DMS 273 (cell line): ENCODE measurements around the gene SDR39U1.
"Not testable (repeated sequence)": the region's sequence is repeated elsewhere in the genome, so short reads cannot be mapped to it uniquely, and the experiment has no call there.

Experiments used
- DNase-seq: peaks from one replicate; lab custom pipeline; 2025; ENCODE audit not compliant: unreplicated experiment; lab: John Stamatoyannopoulos, UW

SDR39U1 gene

GRCh38 chr14:24442240-24443052, at the start of gene SDR39U1:
Gene SDR39U1 (minus strand): TSS chr14:24442776. CDS start chr14:24442769, 7 bp downstream.
- peak; percentile 100 for DNase-seq

- DNase-seq = not testable (repeated sequence)
These were observed 49.2 kb upstream of the SDR39U1 start for GRCh38 chr14:24491586-24492408.

DNA sequence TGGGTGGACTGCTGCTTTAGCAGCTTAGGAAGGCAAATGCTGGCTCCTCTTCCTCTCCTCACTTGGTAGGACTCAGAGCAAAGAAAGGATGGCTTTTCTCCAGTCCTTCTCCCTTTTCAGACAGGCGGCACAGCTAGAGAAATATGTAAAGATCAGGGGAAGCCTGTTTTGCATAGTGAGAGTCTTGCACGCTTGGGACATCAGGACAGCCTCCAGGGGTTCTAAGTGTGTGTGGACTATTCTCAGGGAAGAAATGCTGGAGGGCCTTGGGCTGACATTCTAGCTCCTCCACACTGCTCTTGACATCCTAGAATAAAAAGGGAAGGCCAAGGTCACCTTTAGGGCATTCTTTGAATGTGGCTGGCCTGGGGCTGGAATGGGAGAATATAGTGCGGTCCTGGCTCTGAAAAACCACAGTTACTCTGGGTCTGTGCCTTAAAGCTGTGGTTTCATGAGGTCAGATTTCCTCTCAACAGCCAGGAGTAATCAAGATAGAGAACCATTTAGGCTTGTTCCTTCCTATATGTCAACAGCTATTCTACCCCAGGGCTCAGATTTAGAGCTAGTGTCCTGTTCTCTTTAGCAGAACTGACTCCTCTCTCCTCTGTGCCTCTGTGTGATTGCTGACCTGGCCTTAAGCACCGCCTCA, 41.2 kb upstream of the SDR39U1 start:
- no peak for DNase-seq

- not testable (repeated sequence) for DNase-seq
These were observed 40.2 kb upstream of the SDR39U1 start for GRCh38 chr14:24482699-24483303.

DNA sequence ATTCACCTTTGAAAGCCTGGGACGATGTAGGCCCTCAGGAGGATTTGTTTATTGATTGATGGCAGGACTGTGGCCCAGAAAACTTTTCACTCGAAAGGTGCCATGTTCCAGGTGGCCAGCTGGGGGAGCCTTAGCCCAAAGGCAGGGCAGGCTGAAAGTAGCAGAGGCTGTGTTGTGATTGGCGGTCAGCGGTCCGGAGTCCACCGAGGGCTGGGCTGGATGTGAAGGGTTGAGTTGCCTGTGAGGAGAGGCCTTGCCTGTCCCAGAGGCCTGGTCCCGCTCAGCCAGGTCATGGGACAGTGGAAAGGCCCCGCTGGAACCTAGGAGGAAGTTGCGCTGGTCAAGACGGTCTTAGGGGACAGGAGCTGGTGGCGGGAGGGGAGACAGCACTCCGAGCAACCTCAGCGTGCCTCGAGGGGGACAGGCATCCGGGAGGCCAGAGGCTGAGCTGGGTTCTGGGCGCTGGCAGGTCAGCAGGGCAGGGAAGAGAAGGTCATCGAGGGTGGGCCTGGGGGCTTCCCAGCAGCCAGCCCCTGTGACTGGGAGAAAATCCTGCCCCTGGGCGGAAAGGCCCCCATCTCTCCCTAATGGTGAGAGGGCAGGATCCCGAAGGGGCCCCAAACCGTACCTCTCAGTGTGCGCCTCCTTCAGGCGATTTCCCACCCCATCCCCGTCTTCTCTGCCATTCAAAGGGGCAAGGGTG, 39.2 kb upstream of the SDR39U1 start:
- DNase-seq = peak; percentile 65

DNA sequence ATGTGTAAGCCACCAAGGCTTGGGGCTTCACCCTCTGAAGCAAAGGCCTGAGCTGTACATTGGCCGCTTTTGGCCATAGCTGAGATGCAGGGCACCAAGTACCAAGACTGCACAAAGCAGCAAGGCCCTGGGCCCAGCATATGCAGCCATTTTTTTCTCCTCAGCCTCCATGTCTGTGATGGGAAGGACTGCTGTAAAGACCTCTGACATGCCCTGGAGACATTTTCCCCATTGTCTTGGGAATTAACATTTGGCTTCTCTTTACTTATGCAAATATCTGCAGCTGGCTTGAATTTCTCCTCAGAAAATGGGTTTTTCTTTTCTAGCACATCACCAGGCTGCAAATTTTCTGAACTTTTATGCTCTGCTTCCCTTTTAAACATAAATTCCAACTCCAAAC, 37.4 kb upstream of the SDR39U1 start:
- not testable (repeated sequence) for DNase-seq

GRCh38 chr14:24475261-24475660, 32.7 kb upstream of the SDR39U1 start:
- DNase-seq = no peak

GRCh38 chr14:24473211-24473610, 30.6 kb upstream of the SDR39U1 start:
- no peak for DNase-seq

DNA sequence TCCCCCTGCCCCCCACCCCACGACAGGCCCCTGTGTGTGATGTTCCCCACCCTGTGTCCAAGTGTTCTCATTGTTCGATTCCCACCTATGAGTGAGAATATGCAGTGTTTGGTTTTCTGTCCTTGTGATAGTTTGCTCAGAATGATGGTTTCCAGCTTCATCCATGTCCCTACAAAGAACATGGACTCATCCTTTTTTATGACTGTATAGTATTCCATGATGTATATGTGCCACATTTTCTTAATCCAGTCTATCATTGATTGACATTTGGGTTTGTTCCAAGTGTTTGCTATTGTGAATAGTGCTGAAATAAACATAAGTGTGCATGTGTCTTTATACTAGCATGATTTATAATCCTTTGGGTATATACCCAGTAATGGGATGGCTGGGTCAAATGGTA, 27.9 kb upstream of the SDR39U1 start:
- DNase-seq = not testable (repeated sequence)

DNA sequence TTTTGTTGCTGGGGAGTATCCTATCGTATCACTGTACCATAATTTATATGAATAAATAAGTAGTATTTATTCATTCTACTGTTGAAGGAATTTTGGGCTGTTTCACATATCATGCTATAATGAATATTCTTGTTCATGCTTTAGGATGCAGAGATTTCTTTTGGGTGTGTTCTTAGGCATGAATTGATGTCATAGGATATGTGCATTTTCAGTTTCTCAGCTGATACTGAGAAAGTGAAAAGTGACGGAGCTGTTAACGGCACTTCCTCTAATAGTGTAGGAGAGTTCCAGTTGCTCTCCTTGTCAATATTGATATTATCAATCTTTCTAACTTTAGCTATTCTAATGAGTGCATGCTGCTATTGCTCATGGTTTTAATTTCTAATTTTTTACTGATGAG, 23.2 kb upstream of the SDR39U1 start:
- no peak for DNase-seq

DNA sequence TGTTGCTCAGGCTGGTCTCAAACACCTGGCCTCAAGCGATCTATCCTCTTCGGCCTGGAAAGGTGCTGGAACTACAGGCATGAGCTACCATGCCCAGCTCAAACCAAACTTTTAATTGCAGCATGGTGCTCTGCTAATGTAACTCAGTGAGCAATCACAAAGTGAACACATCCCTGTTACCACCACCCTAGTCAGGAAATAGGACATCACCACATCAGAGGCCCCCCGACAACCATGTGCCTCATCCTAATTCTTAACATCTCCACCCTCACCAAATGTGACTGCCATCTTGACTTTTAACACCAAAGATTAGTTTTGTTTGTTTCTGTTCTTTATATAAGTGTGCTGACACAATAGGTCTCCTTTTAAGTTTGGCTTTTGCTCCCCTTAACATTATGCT, 22.8 kb upstream of the SDR39U1 start:
- no peak for DNase-seq

DNA sequence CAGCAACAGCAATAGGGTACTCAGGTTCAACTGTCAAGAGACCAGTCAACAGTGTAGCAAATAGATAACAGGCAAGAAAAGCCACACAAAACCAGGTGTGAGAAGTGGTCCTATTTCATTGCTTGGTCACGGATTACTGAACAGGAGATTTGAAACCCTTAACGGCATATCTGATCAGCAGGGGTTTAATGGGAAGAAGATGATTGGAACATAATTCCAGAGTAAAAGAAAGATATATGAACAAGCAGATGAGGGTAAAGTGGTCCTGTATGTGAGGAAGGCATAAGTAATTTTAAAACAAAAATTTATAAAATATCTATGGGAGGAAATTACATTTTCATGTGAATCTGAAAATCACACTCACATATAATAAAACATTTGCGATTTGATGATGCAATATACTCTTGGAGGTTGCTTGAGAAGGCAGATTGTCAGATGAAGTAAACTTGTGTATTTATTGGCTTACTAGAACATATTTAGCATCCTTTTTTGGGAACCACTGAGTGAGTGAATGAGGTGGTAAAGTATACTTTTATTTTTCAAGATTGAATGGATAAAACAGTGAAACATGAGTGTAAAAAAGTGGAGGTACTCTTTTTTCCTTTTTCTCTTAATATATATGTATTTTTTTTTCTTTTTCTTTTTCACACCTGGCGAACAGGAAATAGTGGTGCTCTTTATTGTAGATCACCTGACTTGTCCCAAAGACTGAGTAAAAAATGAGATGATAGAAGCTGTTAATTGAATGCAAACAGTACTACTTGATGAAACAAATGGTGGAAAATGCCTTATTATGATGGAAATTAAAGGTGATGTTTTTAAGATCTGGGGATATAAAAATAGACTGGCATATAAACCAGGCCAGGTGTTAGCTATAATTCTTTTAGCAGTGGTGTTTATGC, 21.6 kb upstream of the SDR39U1 start:
- no peak for DNase-seq

DNA sequence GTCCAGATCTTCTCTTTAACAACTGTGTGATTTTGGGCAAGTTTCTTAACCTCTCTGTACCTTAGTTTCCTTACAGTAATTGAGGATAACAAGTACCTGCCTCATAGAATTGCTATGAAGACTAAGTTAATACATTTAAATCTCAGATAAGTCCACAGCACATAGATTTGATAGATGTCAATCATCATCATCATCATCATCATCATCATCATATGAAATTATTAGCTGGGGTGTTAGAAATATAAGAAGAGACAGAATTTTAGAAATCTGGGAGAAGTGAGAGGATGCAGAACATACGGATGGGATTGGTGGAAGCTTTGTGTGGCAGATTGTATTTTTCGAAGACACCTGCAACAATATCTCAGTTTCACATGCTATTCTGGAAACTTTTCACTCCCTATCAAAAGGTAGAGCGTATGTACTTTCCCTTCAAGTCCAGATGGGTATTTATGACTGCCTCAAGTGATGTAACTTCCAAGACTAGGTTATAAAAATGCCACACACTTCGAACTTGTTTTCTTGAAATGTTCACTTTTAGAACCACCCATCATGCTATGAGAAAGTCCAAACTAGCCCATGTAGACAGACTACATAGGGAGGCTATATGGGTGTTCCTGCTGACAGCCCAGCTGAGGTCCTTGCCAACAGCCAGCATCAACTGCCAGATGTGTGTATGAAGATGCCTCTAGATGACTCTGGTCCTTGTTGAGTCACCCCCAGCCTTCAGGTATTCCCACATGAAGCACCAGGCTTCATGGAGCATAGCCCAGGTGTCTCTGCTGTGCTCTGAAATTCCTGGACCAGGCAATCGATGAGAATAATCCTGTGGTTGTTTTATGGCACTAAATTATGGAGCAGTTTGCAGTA, 20.7 kb upstream of the SDR39U1 start:
- no peak for DNase-seq

DNA sequence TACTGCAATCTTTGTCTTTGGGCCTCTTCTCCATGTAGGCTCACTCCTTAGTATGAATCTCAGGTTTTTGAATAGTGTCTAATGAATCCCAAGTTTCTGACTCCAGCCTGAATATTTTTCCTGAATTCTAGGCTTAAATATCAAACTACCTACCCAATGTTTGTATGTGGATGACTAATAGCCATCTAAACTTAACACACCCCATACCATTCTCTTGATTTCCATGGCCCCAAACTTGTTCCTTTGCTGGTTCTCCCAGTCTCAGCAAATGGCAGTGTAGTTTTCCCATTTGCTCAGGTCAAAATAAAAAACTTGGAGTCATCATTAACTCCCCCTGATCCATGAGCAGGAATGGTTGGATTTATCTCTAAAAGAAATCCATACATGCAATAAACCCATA, 18.8 kb upstream of the SDR39U1 start:
- DNase-seq = no peak

GRCh38 chr14:24459331-24459730, 16.8 kb upstream of the SDR39U1 start:
- no peak for DNase-seq

GRCh38 chr14:24458736-24459135, 16.2 kb upstream of the SDR39U1 start:
- DNase-seq = no peak

GRCh38 chr14:24456980-24457379, 14.4 kb upstream of the SDR39U1 start:
- peak; percentile 12 for DNase-seq

DNA sequence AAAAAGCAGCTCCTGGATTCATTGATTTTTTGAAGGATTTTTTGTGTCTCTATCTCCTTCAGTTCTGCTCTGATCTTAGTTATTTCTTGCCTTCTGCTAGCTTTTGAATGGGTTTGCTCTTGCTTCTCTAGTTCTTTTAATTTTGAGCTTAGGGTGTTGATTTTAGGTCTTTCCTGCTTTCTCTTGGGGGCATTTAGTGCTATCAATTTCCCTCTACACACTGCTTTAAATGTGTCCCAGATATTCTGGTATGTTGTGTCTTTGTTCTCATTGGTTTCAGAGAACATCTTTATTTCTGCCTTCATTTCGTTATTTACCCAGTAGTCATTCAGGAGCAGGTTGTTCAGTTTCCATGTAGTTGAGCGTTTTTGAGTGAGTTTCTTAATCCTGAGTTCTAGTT, 8.3 kb upstream of the SDR39U1 start:
- not testable (repeated sequence) for DNase-seq
